ENCODE data around the gene FBP2.
A peak's percentile ranks its signal among the peaks of the same experiment; 100 is the strongest.
"Not testable (repeated sequence)": the region's sequence is repeated elsewhere in the genome, so short reads cannot be mapped to it uniquely, and the experiment has no call there.

FBP2 gene

GRCh38 chr9:94603259-94604160 is 9.9 kb upstream of the FBP2 start:
- peak; percentile 50 for DNase-seq

- DNase-seq: no peak
Measured at GRCh38 chr9:94602666-94603065, 9.0 kb upstream of the FBP2 start.

- DNase-seq: no peak
Measured at GRCh38 chr9:94600715-94601114, 7.1 kb upstream of the FBP2 start.

GRCh38 chr9:94600258-94600657 is 6.6 kb upstream of the FBP2 start:
- no peak for DNase-seq

- DNase-seq: no peak
Measured at GRCh38 chr9:94599102-94599501, 5.5 kb upstream of the FBP2 start.

- not testable (repeated sequence) for DNase-seq
Measured at GRCh38 chr9:94592683-94593082, 941 bp downstream of the FBP2 start.

GRCh38 chr9:94591876-94592275 is 1.7 kb downstream of the FBP2 start:
- no peak for DNase-seq

- DNase-seq: not testable (repeated sequence)
Measured at GRCh38 chr9:94591046-94591545, 2.5 kb downstream of the FBP2 start.

- DNase-seq: no peak
Measured at GRCh38 chr9:94588681-94589080, 4.9 kb downstream of the FBP2 start.

GRCh38 chr9:94586814-94587213 is 6.8 kb downstream of the FBP2 start:
- DNase-seq: no peak

GRCh38 chr9:94586316-94586715 is 7.3 kb downstream of the FBP2 start:
- no peak for DNase-seq

GRCh38 chr9:94584555-94584954 is 9.1 kb downstream of the FBP2 start:
- no peak for DNase-seq

GRCh38 chr9:94581728-94582127 is 11.9 kb downstream of the FBP2 start:
- DNase-seq: no peak

- DNase-seq: no peak
Measured at GRCh38 chr9:94577571-94577970, 16.1 kb downstream of the FBP2 start.

- DNase-seq: no peak
Measured at GRCh38 chr9:94577036-94577435, 16.6 kb downstream of the FBP2 start.

- no peak for DNase-seq
Measured at GRCh38 chr9:94576131-94576530, 17.5 kb downstream of the FBP2 start.

GRCh38 chr9:94568972-94569712 is 24.5 kb downstream of the FBP2 start:
- DNase-seq: no peak

GRCh38 chr9:94568250-94568889 is 25.3 kb downstream of the FBP2 start:
- DNase-seq: no peak

- DNase-seq: no peak
Measured at GRCh38 chr9:94567271-94567670, 26.4 kb downstream of the FBP2 start.

- DNase-seq: no peak
Measured at GRCh38 chr9:94566550-94566949, 27.1 kb downstream of the FBP2 start.

- DNase-seq: not testable (repeated sequence)
Measured at GRCh38 chr9:94564279-94564678, 29.3 kb downstream of the FBP2 start.

- no peak for DNase-seq
Measured at GRCh38 chr9:94563548-94563947, 30.1 kb downstream of the FBP2 start.

GRCh38 chr9:94560237-94560636 is 33.4 kb downstream of the FBP2 start:
- no peak for DNase-seq

All from CD4-positive, alpha-beta T cell treated with Interleukin-4 for 4 hours (primary cell).